Neural cell (in vitro differentiated cells): ENCODE data around the gene ADAMTS6. TPM values are rescaled to one million over a fixed set of nuclear protein-coding genes. Genes with fewer than 3 reads are reported as not detected.

ENCODE experiments used
- H2AFZ ChIP-seq: fragments of 200-600, 300-800 bp; sonication (generic), shearing (Covaris generic); 2 replicates; pipeline ENCODE4 v1.6.0; 2014; ENCODE audit warnings: low read depth, mild to moderate bottlenecking, antibody characterized with exemption, low read length, moderate library complexity
- H3F3A ChIP-seq: fragments of 200-600 bp; shearing (Covaris generic); 2 replicates; pipeline ENCODE4 v1.6.1; 2016; ENCODE audit warnings: mild to moderate bottlenecking, moderate library complexity, mixed read lengths, antibody characterized with exemption, low read length; ENCODE audit not compliant: insufficient read depth, poor library complexity, severe bottlenecking
- H3K27ac ChIP-seq: fragments of 200-600, 300-800 bp; sonication (generic), shearing (Covaris generic); 2 replicates; pipeline ENCODE4 v1.5.1; 2014; ENCODE audit warnings: mild to moderate bottlenecking, low read length, moderate library complexity
- H3K27me3 ChIP-seq: fragments of 300-800, 200-600 bp; sonication (generic), shearing (Covaris generic); 2 replicates; pipeline ENCODE4 v1.6.0; 2014; ENCODE audit warnings: mild to moderate bottlenecking, low read depth, low read length, moderate library complexity; ENCODE audit not compliant: insufficient read depth
- H3K36me3 ChIP-seq: fragments of 300-800, 200-600 bp; sonication (generic), shearing (Covaris generic); 2 replicates; pipeline ENCODE4 v1.5.1; 2014; ENCODE audit warnings: mild to moderate bottlenecking, antibody characterized with exemption, low read length, moderate library complexity; ENCODE audit not compliant: insufficient read depth
- H3K4me2 ChIP-seq: fragments of 300-800, 200-600 bp; sonication (generic), shearing (Covaris generic); 2 replicates; pipeline ENCODE4 v1.6.0; 2014; ENCODE audit warnings: mild to moderate bottlenecking, low read length
- H3K4me3 ChIP-seq: fragments of 300-800, 200-600 bp; sonication (generic), shearing (Covaris generic); 2 replicates; pipeline ENCODE4 v1.5.1; 2014; ENCODE audit warnings: mild to moderate bottlenecking, low read length, moderate library complexity
- H3K79me2 ChIP-seq: fragments of 200-600 bp; shearing (Covaris generic); replicated peaks from 2 replicates; pipeline ENCODE4 v1.6.0; 2014; ENCODE audit warnings: mild to moderate bottlenecking, low read length, moderate library complexity; ENCODE audit not compliant: insufficient read depth
- H3K9ac ChIP-seq: fragments of 300-800, 200-600 bp; sonication (generic), shearing (Covaris generic); 2 replicates; pipeline ENCODE4 v1.6.1; 2016; ENCODE audit warnings: mild to moderate bottlenecking, low read length, mixed read lengths
- H3K9me2 ChIP-seq: fragments of 200-600 bp; shearing (Covaris generic); 2 replicates; pipeline ENCODE4 v1.6.1; 2016; ENCODE audit warnings: mild to moderate bottlenecking, low read length, mixed read lengths; ENCODE audit not compliant: insufficient read depth
- H3K9me3 ChIP-seq: fragments of 200-600, 300-800 bp; sonication (generic), shearing (Covaris generic); 2 replicates; pipeline ENCODE4 v1.6.1; 2016; ENCODE audit warnings: mild to moderate bottlenecking, mixed run types, low read length, moderate library complexity, mixed read lengths
- H4K20me1 ChIP-seq: fragments of 200-600 bp; shearing (Covaris generic); 2 replicates; pipeline ENCODE4 v1.6.1; 2016; ENCODE audit warnings: mild to moderate bottlenecking, mixed run types; ENCODE audit not compliant: insufficient read depth
- EP300 ChIP-seq: fragments of 450-650 bp; conservative IDR thresholded peaks from 2 replicates; pipeline ENCODE4 v1.6.1; 2014; ENCODE audit warnings: antibody characterized with exemption, mild to moderate bottlenecking, moderate library complexity; ENCODE audit not compliant: poor library complexity, severe bottlenecking
- EZH2 ChIP-seq: fragments of 200-600, 300-800 bp; shearing (Covaris generic), sonication (generic); IDR thresholded peaks from 2 replicates; pipeline ENCODE4 v1.6.1; 2014; ENCODE audit warnings: antibody characterized with exemption, low read length, borderline replicate concordance, mild to moderate bottlenecking; ENCODE audit not compliant: insufficient read depth, poor library complexity, severe bottlenecking
- MXI1 ChIP-seq: fragments of 450-650 bp; conservative IDR thresholded peaks from 2 replicates; pipeline ENCODE4 v1.6.1; 2014; ENCODE audit warnings: antibody characterized with exemption, mild to moderate bottlenecking; ENCODE audit not compliant: poor library complexity, severe bottlenecking
- POLR2AphosphoS5 ChIP-seq: IDR thresholded peaks from 2 replicates; pipeline ENCODE4 v1.6.1; 2012
- RAD21 ChIP-seq: fragments of 450-650 bp; conservative IDR thresholded peaks from 2 replicates; pipeline ENCODE4 v1.6.1; 2014; ENCODE audit warnings: antibody characterized with exemption, mild to moderate bottlenecking, moderate library complexity
- SMC3 ChIP-seq: fragments of 450-650 bp; conservative IDR thresholded peaks from 2 replicates; pipeline ENCODE4 v1.6.1; 2014; ENCODE audit warnings: antibody characterized with exemption, mild to moderate bottlenecking, moderate library complexity; ENCODE audit not compliant: poor library complexity
- TAF1 ChIP-seq: IDR thresholded peaks from 2 replicates; pipeline ENCODE4 v1.6.1; 2012; ENCODE audit warnings: low read depth
- polyA plus RNA-seq: library from polyadenylated mRNA; depleted of rRNA; stranded (reverse); fragments of >200 nt; gene quantifications from 2 replicates; pipeline ENCODE4 v1.2.3, GENCODE V29; 2014
- TF ChIP-seq, protein P1 (sequence below): IDR thresholded peaks from 2 replicates; pipeline ENCODE4 v1.6.1; 2012; ENCODE audit warnings: borderline replicate concordance
- TF ChIP-seq, protein P2 (sequence below): fragments of 450-650 bp; IDR thresholded peaks from 2 replicates; pipeline ENCODE4 v1.5.1; 2014; ENCODE audit warnings: antibody characterized with exemption, mild to moderate bottlenecking, moderate library complexity; ENCODE audit not compliant: poor library complexity, severe bottlenecking

Gene ADAMTS6
- polyA plus RNA-seq, 1 donor from 2014 or later, result 0.58 TPM

DNA sequence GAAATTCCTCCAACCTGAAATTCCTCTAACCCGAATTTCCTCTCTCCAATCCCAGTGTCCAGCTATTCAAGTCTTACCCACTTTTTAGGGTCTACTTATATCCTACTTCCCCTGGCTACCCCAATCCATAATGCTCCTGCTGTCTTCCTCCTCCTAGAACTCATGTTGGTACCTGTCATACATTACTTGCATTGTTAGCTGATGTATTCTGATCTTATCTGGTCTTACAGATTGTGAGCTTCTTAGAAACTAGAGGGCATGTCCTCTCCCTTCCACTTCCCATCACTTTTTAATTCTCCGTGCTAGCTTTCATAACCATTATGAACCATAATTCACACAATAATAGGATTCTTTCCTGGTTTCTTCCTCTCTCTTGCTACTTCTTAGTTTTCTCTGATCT, 376.9 kb downstream of the ADAMTS6 start (continued):
- TF ChIP-seq SMC3, result no peak
- no peak for TF ChIP-seq MXI1

DNA sequence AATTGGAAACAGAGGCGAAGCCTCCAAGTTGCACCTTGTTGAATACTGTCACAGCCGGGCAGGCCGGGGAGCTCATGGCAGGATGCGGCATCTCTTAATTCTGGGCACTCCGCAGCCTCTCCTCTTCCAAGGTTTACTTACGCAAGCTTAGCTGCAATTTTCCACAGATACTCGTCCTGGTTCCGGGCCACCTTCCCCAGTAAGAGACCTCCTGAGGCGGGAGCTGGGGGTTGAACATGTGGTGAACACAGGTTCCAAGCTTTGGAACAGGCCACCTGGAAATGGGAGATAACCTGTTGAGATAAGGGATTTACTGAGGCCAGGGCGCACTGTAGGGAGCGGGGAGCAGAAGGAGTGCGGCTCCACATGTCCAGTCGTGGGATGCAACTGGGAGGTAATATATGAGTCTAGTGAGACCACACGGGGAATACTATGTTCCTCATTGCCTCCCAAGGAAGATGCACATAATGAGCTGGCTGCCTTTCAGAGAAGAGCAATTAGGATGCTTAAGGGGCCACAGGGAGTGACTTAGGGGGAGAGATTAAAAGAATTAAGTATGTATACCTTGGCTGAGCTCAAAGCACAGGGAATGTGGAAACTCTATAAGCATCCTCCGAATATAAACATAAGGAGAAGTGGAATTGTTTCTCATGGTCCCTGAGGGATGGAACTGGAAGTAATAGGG, 377.8 kb downstream of the ADAMTS6 start:
- no peak overlapping the region for H3K4me2 ChIP-seq
- H3K27ac ChIP-seq, result no peak overlapping the region

DNA sequence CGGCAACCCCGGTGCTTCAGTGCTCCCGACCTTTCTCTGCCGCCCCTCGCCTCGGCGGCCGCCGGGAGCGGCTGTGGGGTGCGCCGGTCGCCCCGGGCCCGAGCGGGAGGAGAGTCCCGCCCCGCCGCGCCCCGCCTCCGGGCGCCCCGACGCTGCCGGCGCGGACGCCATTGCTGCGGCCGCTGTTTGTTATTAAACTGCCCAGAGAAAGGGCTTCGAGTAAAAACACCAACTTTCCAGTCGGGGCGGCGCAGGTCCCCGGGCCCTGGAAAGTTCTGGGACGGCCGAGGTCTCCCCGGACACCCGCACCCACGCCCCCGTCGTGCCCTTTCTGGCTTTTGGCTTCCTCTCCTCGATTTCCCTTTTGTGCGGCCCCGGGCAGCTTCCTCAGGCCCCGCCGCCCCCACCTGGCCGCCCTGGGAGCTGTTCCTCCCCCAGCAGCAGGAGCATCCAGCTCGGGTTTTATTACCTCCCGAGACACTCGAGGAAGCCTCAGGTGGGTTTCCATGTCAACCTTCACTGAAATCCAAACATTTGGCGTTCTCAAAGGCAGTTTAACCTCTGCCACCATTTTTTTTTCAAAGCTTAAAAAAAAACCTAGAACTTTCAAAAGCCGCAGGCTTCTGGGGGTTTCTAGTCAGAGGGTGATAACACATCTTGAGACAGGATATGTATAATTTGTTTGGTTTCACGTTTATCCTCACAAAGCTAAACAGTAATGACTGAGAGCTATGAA, 378.6 kb downstream of the ADAMTS6 start:
- H3K9me3 ChIP-seq, result no peaks in the 10 kb centered on the region
- no peaks in the 10 kb centered on the region for H3K9me2 ChIP-seq
- no peak overlapping the region for H2AFZ ChIP-seq
- H3K27me3 ChIP-seq, result no peaks in the 10 kb centered on the region
- no peaks in the 10 kb centered on the region for H3K79me2 ChIP-seq
- H3K4me2 ChIP-seq, result no peak overlapping the region
- TF ChIP-seq MXI1 (no peak), TAF1 (no peak), EP300 (no peak), EZH2 (no peak), RAD21 (no peak), SMC3 (no peak), POLR2AphosphoS5 (no peak)
- TF ChIP-seq, protein P1, sequence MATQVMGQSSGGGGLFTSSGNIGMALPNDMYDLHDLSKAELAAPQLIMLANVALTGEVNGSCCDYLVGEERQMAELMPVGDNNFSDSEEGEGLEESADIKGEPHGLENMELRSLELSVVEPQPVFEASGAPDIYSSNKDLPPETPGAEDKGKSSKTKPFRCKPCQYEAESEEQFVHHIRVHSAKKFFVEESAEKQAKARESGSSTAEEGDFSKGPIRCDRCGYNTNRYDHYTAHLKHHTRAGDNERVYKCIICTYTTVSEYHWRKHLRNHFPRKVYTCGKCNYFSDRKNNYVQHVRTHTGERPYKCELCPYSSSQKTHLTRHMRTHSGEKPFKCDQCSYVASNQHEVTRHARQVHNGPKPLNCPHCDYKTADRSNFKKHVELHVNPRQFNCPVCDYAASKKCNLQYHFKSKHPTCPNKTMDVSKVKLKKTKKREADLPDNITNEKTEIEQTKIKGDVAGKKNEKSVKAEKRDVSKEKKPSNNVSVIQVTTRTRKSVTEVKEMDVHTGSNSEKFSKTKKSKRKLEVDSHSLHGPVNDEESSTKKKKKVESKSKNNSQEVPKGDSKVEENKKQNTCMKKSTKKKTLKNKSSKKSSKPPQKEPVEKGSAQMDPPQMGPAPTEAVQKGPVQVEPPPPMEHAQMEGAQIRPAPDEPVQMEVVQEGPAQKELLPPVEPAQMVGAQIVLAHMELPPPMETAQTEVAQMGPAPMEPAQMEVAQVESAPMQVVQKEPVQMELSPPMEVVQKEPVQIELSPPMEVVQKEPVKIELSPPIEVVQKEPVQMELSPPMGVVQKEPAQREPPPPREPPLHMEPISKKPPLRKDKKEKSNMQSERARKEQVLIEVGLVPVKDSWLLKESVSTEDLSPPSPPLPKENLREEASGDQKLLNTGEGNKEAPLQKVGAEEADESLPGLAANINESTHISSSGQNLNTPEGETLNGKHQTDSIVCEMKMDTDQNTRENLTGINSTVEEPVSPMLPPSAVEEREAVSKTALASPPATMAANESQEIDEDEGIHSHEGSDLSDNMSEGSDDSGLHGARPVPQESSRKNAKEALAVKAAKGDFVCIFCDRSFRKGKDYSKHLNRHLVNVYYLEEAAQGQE, result no peak
- TF ChIP-seq, protein P2, sequence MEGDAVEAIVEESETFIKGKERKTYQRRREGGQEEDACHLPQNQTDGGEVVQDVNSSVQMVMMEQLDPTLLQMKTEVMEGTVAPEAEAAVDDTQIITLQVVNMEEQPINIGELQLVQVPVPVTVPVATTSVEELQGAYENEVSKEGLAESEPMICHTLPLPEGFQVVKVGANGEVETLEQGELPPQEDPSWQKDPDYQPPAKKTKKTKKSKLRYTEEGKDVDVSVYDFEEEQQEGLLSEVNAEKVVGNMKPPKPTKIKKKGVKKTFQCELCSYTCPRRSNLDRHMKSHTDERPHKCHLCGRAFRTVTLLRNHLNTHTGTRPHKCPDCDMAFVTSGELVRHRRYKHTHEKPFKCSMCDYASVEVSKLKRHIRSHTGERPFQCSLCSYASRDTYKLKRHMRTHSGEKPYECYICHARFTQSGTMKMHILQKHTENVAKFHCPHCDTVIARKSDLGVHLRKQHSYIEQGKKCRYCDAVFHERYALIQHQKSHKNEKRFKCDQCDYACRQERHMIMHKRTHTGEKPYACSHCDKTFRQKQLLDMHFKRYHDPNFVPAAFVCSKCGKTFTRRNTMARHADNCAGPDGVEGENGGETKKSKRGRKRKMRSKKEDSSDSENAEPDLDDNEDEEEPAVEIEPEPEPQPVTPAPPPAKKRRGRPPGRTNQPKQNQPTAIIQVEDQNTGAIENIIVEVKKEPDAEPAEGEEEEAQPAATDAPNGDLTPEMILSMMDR, result no peak
- H3K36me3 ChIP-seq, result no peaks in the 10 kb centered on the region
- H3K4me3 ChIP-seq, result peak overlapping the region; percentile 28
- no peak overlapping the region for H3K27ac ChIP-seq
- no peaks in the 10 kb centered on the region for H4K20me1 ChIP-seq
- H3K9ac ChIP-seq, result no peak overlapping the region
- H3F3A ChIP-seq, result no peaks in the 10 kb centered on the region

More for the DNA sequence above, 377.8 kb downstream of the ADAMTS6 start:
- Histone ChIP-seq H3K9me2 (no peaks in the 10 kb centered on the region), H3K27me3 (no peaks in the 10 kb centered on the region), H4K20me1 (no peaks in the 10 kb centered on the region), H3K4me3 (no peak overlapping the region), H2AFZ (no peak overlapping the region), H3K9me3 (no peaks in the 10 kb centered on the region), H3K9ac (no peak overlapping the region), H3K36me3 (no peaks in the 10 kb centered on the region), H3K79me2 (no peaks in the 10 kb centered on the region), H3F3A (no peaks in the 10 kb centered on the region)
- TF ChIP-seq EP300 (no peak), SMC3 (no peak), POLR2AphosphoS5 (no peak)
- TF ChIP-seq, protein P1, result no peak
